Panc1 (cell line): ENCODE measurements around the gene EFL1. TPM values are rescaled to one million over a fixed set of nuclear protein-coding genes. Genes with fewer than 3 reads are reported as not detected.

ENCODE experiments used
- ATAC-seq: fragments of 200-7000 bp; cut with Tn5 transposase; 2 replicates; pipeline ENCODE4 v1.9.1; 2020; ENCODE audit warnings: mild to moderate bottlenecking, moderate library complexity
- BruUV-seq: library from RNA; stranded (reverse); fragments of 400-500 nt; replicated peaks from 2 replicates; lab custom pipeline; 2021; lab: Mats Ljungman, UMichigan
- CTCF ChIA-PET: fragments of 300-600 bp; sonication (Branson Sonifier 250); formaldehyde crosslinking; loops from one replicate; lab custom pipeline; 2022; ENCODE audit warnings: antibody characterized with exemption; lab: Charles Lee
- POLR2A ChIA-PET: fragments of 300-600 bp; sonication (Branson Sonifier 250); formaldehyde crosslinking; loops from one replicate; lab custom pipeline; 2022; ENCODE audit warnings: antibody characterized with exemption; lab: Charles Lee
- DNase-seq: peaks from one replicate; pipeline ENCODE4 v3.0.0-alpha.2; 2010; ENCODE audit warnings: low read depth, low spot score
- H3K27ac ChIP-seq: 2 replicates; pipeline ENCODE4 v1.5.1; 2011; ENCODE audit warnings: mild to moderate bottlenecking, low read length, inconsistent platforms
- H3K27me3 ChIP-seq: fragments of 200-500 bp; sonication (Bioruptor generic); 2 replicates; pipeline ENCODE4 v1.6.0; 2014; ENCODE audit warnings: low read length, inconsistent platforms; ENCODE audit not compliant: control insufficient read depth, insufficient read depth
- H3K36me3 ChIP-seq: fragments of 200-500 bp; sonication (Bioruptor generic); 2 replicates; pipeline ENCODE4 v1.5.1; 2014; ENCODE audit warnings: inconsistent platforms, mild to moderate bottlenecking, low read length, moderate library complexity; ENCODE audit not compliant: control insufficient read depth, insufficient read depth
- H3K4me1 ChIP-seq: 2 replicates; pipeline ENCODE4 v1.5.1; 2011; ENCODE audit warnings: inconsistent platforms, mild to moderate bottlenecking, low read length, moderate library complexity; ENCODE audit not compliant: control insufficient read depth, insufficient read depth
- H3K4me3 ChIP-seq, 2 experiments: 2 replicates each; pipeline ENCODE4 v1.5.1; 2011 to 2012; ENCODE audit warnings: low read depth in 2 of 2, low read length in 2 of 2, mild to moderate bottlenecking in 2 of 2, inconsistent platforms in 1 of 2, moderate library complexity in 1 of 2
- H3K9me3 ChIP-seq: fragments of 200-500 bp; sonication (Bioruptor generic); 2 replicates; pipeline ENCODE4 v1.5.1; 2014; ENCODE audit warnings: low read depth, mild to moderate bottlenecking, inconsistent platforms, low read length, moderate library complexity; ENCODE audit not compliant: control insufficient read depth, insufficient read depth
- CTCF ChIP-seq: fragments of 450-650 bp; IDR thresholded peaks from 2 replicates; pipeline ENCODE4 v1.5.1; 2017; ENCODE audit warnings: mild to moderate bottlenecking
- POLR2AphosphoS5 ChIP-seq: IDR thresholded peaks from 2 replicates; pipeline ENCODE4 v1.6.1; 2012; ENCODE audit warnings: mild to moderate bottlenecking, low read depth, low read length, moderate library complexity
- REST ChIP-seq, 2 experiments: IDR thresholded peaks; 2 replicates each; pipeline ENCODE4 v1.6.1; 2011 to 2012; ENCODE audit warnings: low read depth in 2 of 2, control low read depth in 1 of 2, low read length in 1 of 2, mild to moderate bottlenecking in 1 of 2, moderate library complexity in 1 of 2; ENCODE audit not compliant: insufficient read depth in 1 of 2
- SIN3A ChIP-seq: IDR thresholded peaks from 2 replicates; pipeline ENCODE4 v1.6.1; 2012; ENCODE audit warnings: low read depth, mild to moderate bottlenecking, low read length, moderate library complexity, borderline replicate concordance; ENCODE audit not compliant: insufficient read depth
- TCF7L2 ChIP-seq: IDR thresholded peaks from 2 replicates; pipeline ENCODE4 v1.6.1; 2011; ENCODE audit warnings: mild to moderate bottlenecking, low read depth, low read length, inconsistent platforms
- in situ Hi-C: cut with HindIII; loops from 2 replicates; pipeline ENCODE4 v1.10.0; 2016; ENCODE audit warnings: low sequenced_read_pairs, low pct_unique_long_range_greater_than_20kb
- intact Hi-C: fragments of 100-400 bp; cut with micrococcal nuclease; formaldehyde crosslinking; loops from one replicate; pipeline ENCODE4 v1.10.0; 2022; ENCODE audit not compliant: unreplicated experiment
- total RNA-seq: library from RNA; stranded (reverse); gene quantifications from one replicate; pipeline ENCODE4 v1.2.1, GENCODE V29; 2021; ENCODE audit not compliant: unreplicated experiment

The EFL1 gene
- total RNA-seq, 1 experiment from 2014 or later, result 20.2 TPM

GRCh38 chr15:82183121-82184031 lies 79.2 kb downstream of the EFL1 start:
- no peaks in the 10 kb centered on the region for H3K27me3 ChIP-seq
- BruUV-seq, result no TSS peak
- no peak overlapping the region for H3K4me3 ChIP-seq
- in situ Hi-C loops (no loop called here), intact Hi-C loops (no loop called here)
- DNase-seq (no peak), ATAC-seq (no peak)
- ChIA-PET CTCF (no interaction called here), POLR2A (no interaction called here)
- no peaks in the 10 kb centered on the region for H3K9me3 ChIP-seq
- TF ChIP-seq SIN3A (no peak), REST (IDR thresholded peaks at IDR 0.05; ENCODE audit: insufficient read depth in 1 of 2, low read depth in 2 of 2, low read length in 1 of 2) (no peak), CTCF (no peak), TCF7L2 (no peak), POLR2AphosphoS5 (no peak)
- no peaks in the 10 kb centered on the region for H3K36me3 ChIP-seq
- H3K27ac ChIP-seq, result no peak overlapping the region
- no peaks in the 10 kb centered on the region; the same call in 1 of the 2 replicates for H3K4me1 ChIP-seq

- intact Hi-C loops (no loop called here), in situ Hi-C loops (no loop called here)
- ATAC-seq, result no peak
- H3K4me1 ChIP-seq, result no peaks in the 10 kb centered on the region; the same call in 1 of the 2 replicates
- no peak for DNase-seq
- no peaks in the 10 kb centered on the region for H3K27me3 ChIP-seq
- H3K9me3 ChIP-seq, result no peaks in the 10 kb centered on the region
- H3K36me3 ChIP-seq, result no peaks in the 10 kb centered on the region
- H3K27ac ChIP-seq, result no peak overlapping the region
- CTCF ChIA-PET, result interaction anchor here (0.6 kb wide), 1 partner anchor 542 kb away, joined by 4 read pairs; no protein-coding TSS in a partner anchor
- no peak overlapping the region for H3K4me3 ChIP-seq
- BruUV-seq, result no TSS peak
- no peak for TF ChIP-seq TCF7L2
- no peak for TF ChIP-seq CTCF
- TF ChIP-seq SIN3A, result no peak
- no peak for TF ChIP-seq REST (IDR thresholded peaks at IDR 0.05; ENCODE audit: insufficient read depth in 1 of 2, low read depth in 2 of 2, low read length in 1 of 2)
- no peak for TF ChIP-seq POLR2AphosphoS5
- POLR2A ChIA-PET, result no interaction called here
These were observed 81.2 kb downstream of the EFL1 start for GRCh38 chr15:82181371-82181770.
